Ishikawa (cell line): Measurements from ENCODE around the gene SLC15A3.

ENCODE experiments used
- CEBPB ChIP-seq: IDR thresholded peaks from 2 replicates; pipeline ENCODE4 v1.6.1; 2012
- CREB1 ChIP-seq: IDR thresholded peaks from 2 replicates; pipeline ENCODE4 v1.6.1; 2012; ENCODE audit warnings: low read depth
- EGR1 ChIP-seq: IDR thresholded peaks from 2 replicates; pipeline ENCODE4 v1.6.1; 2012
- EP300 ChIP-seq: IDR thresholded peaks from 2 replicates; pipeline ENCODE4 v1.6.1; 2012; ENCODE audit warnings: borderline replicate concordance
- FOXM1 ChIP-seq: IDR thresholded peaks from 2 replicates; pipeline ENCODE4 v1.6.1; 2012; ENCODE audit warnings: low read depth, borderline replicate concordance
- MAX ChIP-seq: IDR thresholded peaks from 2 replicates; pipeline ENCODE4 v1.6.1; 2012
- NFIC ChIP-seq: IDR thresholded peaks from 2 replicates; pipeline ENCODE4 v1.6.1; 2012
- RAD21 ChIP-seq: IDR thresholded peaks from 2 replicates; pipeline ENCODE4 v1.6.1; 2012; ENCODE audit warnings: low read depth
- TAF1 ChIP-seq: IDR thresholded peaks from 2 replicates; pipeline ENCODE4 v1.6.1; 2012; ENCODE audit warnings: low read depth, mild to moderate bottlenecking
- TCF12 ChIP-seq: IDR thresholded peaks from 2 replicates; pipeline ENCODE4 v1.6.1; 2012; ENCODE audit warnings: low read depth
- TEAD4 ChIP-seq: IDR thresholded peaks from 2 replicates; pipeline ENCODE4 v1.6.1; 2012
- USF1 ChIP-seq: IDR thresholded peaks from 2 replicates; pipeline ENCODE4 v1.6.1; 2012
- YY1 ChIP-seq: IDR thresholded peaks from 2 replicates; pipeline ENCODE4 v1.6.1; 2012; ENCODE audit warnings: low read depth
- ZBTB7A ChIP-seq: IDR thresholded peaks from 2 replicates; pipeline ENCODE4 v1.6.1; 2012; ENCODE audit warnings: low read depth
- TF ChIP-seq, protein P1 (sequence below): IDR thresholded peaks from 2 replicates; pipeline ENCODE4 v1.6.1; 2012; ENCODE audit warnings: low read depth, mild to moderate bottlenecking

SLC15A3 gene

GRCh38 chr11:60989093-60989650 is 37.2 kb upstream of the SLC15A3 start:
- TF ChIP-seq, protein P1, sequence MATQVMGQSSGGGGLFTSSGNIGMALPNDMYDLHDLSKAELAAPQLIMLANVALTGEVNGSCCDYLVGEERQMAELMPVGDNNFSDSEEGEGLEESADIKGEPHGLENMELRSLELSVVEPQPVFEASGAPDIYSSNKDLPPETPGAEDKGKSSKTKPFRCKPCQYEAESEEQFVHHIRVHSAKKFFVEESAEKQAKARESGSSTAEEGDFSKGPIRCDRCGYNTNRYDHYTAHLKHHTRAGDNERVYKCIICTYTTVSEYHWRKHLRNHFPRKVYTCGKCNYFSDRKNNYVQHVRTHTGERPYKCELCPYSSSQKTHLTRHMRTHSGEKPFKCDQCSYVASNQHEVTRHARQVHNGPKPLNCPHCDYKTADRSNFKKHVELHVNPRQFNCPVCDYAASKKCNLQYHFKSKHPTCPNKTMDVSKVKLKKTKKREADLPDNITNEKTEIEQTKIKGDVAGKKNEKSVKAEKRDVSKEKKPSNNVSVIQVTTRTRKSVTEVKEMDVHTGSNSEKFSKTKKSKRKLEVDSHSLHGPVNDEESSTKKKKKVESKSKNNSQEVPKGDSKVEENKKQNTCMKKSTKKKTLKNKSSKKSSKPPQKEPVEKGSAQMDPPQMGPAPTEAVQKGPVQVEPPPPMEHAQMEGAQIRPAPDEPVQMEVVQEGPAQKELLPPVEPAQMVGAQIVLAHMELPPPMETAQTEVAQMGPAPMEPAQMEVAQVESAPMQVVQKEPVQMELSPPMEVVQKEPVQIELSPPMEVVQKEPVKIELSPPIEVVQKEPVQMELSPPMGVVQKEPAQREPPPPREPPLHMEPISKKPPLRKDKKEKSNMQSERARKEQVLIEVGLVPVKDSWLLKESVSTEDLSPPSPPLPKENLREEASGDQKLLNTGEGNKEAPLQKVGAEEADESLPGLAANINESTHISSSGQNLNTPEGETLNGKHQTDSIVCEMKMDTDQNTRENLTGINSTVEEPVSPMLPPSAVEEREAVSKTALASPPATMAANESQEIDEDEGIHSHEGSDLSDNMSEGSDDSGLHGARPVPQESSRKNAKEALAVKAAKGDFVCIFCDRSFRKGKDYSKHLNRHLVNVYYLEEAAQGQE, result no peak
- TF ChIP-seq USF1 (no peak), EP300 (no peak), ZBTB7A (no peak), YY1 (no peak), FOXM1 (no peak), CREB1 (no peak), RAD21 (no peak)

- TF ChIP-seq EGR1 (no peak), TCF12 (no peak)
Measured at GRCh38 chr11:60988658-60989057, 36.7 kb upstream of the SLC15A3 start.

DNA sequence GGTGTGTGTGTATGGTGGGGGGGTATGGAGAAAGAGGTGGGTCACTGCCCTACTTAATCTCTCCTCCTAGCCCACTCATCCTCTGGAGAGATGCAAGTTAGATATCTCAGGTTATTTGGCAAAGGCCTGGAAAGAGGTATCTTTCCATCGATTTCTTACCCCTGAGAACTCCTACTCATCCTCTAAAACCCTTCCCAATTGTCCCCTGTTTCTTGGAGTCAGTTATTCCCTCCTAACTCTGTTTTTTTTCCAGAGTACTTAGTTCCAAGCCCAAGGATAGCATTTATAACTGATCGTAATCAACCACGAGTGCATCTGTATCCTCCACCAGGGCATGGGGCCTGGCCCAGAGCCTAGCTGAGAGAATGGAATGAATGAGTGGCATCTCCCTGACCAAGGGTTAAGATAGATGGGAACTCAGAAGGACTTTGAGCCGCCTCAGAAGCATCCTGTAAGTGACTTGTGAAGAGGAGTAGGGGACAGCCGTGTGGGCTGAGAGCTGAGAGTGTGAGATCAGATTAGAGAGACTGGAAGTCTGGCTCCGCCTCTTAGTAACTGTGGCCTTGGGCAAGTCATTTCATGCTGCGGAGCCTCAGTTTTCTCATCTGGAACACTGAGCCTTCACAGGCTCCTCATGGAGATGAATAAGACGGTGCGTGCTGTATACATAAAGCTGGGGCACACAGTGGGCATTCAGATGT is 35.8 kb upstream of the SLC15A3 start:
- TF ChIP-seq CREB1 (no peak), TAF1 (no peak), YY1 (no peak), ZBTB7A (no peak), TCF12 (no peak), MAX (no peak), CEBPB (no peak), EP300 (no peak), EGR1 (no peak), NFIC (no peak), TEAD4 (no peak), USF1 (no peak), RAD21 (no peak)

DNA sequence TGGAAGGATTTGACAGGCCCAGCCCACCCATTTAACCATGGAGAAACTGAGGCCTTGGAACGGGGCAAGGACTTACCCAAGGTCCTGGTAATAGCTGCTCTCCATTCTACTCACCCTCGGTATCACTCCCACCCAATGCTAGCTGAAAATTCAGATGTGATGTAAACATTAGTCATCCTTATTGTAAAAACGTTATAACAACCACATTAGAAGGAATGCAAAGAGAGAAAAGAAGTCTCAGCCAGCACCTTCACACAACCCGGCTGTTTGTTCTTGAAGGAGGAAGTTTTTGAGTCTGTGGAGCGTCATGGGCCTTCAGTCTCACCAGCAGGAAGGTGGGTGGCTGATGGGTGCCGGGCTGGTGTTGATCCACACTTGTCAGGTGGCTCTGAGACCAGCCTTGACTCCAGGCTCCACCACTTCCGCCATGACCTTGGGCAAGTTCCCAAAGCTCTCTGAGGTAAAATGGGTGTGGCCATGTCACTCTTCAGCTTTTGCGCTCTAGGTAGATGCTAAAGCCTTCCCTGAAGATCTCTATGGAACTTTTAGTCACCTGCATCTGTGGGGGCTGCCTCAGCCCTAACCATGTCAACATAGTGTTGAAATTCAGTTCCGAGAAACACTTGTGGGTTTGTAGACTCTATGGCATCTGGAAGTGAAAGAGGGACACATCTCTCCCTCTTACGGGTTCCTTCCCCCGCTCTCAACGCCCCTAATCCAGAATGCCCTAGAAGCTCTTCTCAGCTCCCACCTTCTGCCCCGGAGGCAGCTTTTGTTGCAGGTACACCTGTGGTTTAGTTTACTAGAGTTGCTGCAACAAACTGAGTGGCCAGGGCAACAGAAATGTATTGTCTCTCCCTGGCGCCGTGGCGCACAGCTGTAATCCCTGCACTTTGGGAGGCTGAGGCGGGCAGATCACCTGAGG is 34.3 kb upstream of the SLC15A3 start:
- TF ChIP-seq MAX (no peak), CEBPB (no peak)

GRCh38 chr11:60985501-60985900 is 33.5 kb upstream of the SLC15A3 start:
- TF ChIP-seq CEBPB (no peak), TAF1 (no peak), RAD21 (no peak), TEAD4 (no peak), YY1 (no peak), EGR1 (no peak)

DNA sequence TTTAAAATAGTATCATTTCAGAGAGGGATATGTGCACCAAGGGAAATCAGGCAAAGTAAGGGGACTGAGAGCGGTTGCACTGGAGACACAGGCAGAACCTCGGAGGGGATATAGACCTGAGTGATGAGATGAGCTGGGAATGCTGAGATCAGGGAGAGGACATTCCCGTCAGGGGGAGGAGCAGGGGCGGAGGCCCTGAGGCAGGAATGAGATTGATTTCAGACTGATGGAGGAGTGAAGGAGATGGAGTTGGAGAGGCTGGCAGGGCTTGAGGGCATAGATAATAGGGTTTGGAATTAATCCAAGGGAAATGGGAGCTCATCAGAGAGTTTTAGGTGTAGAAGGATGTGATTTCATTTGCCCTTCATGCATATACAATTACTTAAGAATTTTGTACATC is 32.7 kb upstream of the SLC15A3 start:
- TF ChIP-seq CREB1, result no peak
- TF ChIP-seq, protein P1, result no peak
- TF ChIP-seq USF1, result no peak
- TF ChIP-seq TCF12, result no peak
- no peak for TF ChIP-seq RAD21
